Sigmoid colon (tissue), 4 donors: Measurements from ENCODE around the gene NUDT3.

ENCODE experiments used
- CTCF ChIP-seq, 4 experiments: fragments of 450-650 bp in 3 of 4; fragments of 200-600 bp in 1 of 4; IDR thresholded peaks; one replicate each; pipeline ENCODE4 v1.5.1; 2016 to 2019; ENCODE audit warnings: antibody characterized with exemption in 4 of 4, mild to moderate bottlenecking in 3 of 4, moderate library complexity in 2 of 4
- POLR2A ChIP-seq, 2 donors: fragments of 450-650 bp; IDR thresholded peaks; one replicate each; pipeline ENCODE4 v1.6.1; 2016; ENCODE audit warnings: antibody characterized with exemption in 2 of 2, mild to moderate bottlenecking in 2 of 2, moderate library complexity in 2 of 2
- POLR2AphosphoS5 ChIP-seq, 4 donors: sonication (generic); formaldehyde crosslinking; IDR thresholded peaks; one replicate each; pipeline ENCODE4 v1.6.1; 2017; ENCODE audit warnings: antibody characterized with exemption in 4 of 4

- TF ChIP-seq POLR2AphosphoS5 (IDR thresholded peaks at IDR 0.05): no peak
- no peak for TF ChIP-seq CTCF (IDR thresholded peaks at IDR 0.05)
- no peak for TF ChIP-seq POLR2A (IDR thresholded peaks at IDR 0.05)
These were observed 96.7 kb downstream of the NUDT3 start for GRCh38 chr6:34295721-34296120.
